Metanephros (tissue), 2 donors: ENCODE data around the gene ITGB3BP. TPM values are rescaled to one million over a fixed set of nuclear protein-coding genes. Genes with fewer than 3 reads are reported as not detected.

Experiments used
- small RNA-seq: library from RNA; depleted of rRNA; stranded (forward); fragments of <200 nt; gene quantifications from one replicate; pipeline ENCODE3, GENCODE V24; 2014; ENCODE audit warnings: low replicate concordance
- total RNA-seq: library from RNA; depleted of rRNA; stranded (reverse); fragments of >200 nt; gene quantifications from one replicate; pipeline ENCODE4 v1.2.3, GENCODE V29; 2014

ITGB3BP gene, protein sequence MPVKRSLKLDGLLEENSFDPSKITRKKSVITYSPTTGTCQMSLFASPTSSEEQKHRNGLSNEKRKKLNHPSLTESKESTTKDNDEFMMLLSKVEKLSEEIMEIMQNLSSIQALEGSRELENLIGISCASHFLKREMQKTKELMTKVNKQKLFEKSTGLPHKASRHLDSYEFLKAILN
- total RNA-seq: 16.6 TPM

DNA sequence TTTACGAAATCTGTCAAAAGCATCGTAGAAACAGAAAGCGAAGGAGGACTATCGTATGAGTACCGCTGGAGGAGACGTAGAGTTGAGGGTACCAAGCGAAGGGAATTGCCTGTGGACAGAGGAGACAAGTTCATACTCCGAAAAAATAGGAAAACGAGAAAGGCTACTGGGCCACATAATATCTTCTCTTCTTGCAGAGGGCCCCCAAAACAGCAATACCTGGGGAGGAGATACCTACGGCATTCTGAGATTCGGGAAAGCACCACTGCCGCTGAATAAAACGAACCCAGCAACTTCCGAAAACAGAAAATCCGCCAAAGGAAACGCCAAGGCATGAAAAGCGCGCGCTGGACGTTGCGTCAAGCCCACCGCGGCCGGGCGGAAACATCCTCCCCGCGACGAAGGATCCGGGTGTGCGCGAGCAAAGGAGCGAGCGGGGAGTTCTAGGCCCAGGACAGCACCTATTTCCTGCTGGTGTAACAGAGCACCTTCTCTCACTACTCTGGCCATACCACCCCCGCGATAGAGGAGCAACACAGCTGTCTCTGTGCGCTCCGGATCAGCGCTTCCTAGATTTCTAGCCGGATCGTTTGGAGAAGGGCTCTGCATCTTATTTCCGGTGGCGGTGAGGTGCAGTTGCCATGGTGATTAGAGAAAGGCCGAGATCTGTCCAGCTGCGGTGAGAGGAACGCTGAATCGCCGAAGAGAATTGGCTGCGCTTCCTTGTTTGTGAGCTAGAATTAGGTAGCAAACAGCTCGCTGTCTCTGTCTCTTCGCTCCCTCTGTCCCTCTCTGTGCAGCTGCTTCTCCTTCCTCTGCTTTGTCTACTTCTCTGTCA lies at the start of gene ITGB3BP, which contains the start of gene EFCAB7:
Gene ITGB3BP (minus strand): TSS at position 335 of the 838 bp plus-strand sequence. CDS start 92 bp downstream, at position 243.
Gene EFCAB7 (plus strand): TSS at position 635 of the 838 bp plus-strand sequence. CDS start 2,048 bp downstream, outside the sequence.

Small RNAs within 50 kb of the gene (small RNA-seq; reads per million reads assigned to genes)
- gene RF02105 (not detected), gene RF02106 (not detected), gene RF02107 (not detected), gene RF02108 (not detected), gene RF02109 (not detected), gene RF02110 (not detected), gene RN7SL488P (not detected), gene RNU7-123P (not detected)

Other genes starting within 250 kb of the ITGB3BP start
- gene FOXD3, start 200.7 kb downstream of the ITGB3BP start, total RNA-seq: 2.2 TPM
- 18.9 TPM for gene ALG6, start 155.6 kb downstream of the ITGB3BP start, total RNA-seq
- 15.7 TPM for gene EFCAB7, start 300 bp upstream of the ITGB3BP start, total RNA-seq
- gene PGM1, start 70.2 kb upstream of the ITGB3BP start, total RNA-seq: 67.6 TPM